Mesendoderm (in vitro differentiated cells): Measurements from ENCODE around the gene GTF3C1.

ENCODE experiments used
- DNase-seq: peaks from one replicate; pipeline ENCODE4 v3.0.0; 2013
- H2AK5ac ChIP-seq: 2 replicates; pipeline ENCODE4 v1.6.1; 2013; ENCODE audit warnings: low read length, inconsistent platforms
- H2BK120ac ChIP-seq: 2 replicates; pipeline ENCODE4 v1.6.1; 2013; ENCODE audit warnings: low read depth, mild to moderate bottlenecking, low read length, moderate library complexity, mixed read lengths
- H2BK15ac ChIP-seq: replicated peaks from 2 replicates; pipeline ENCODE4 v1.6.1; 2013; ENCODE audit warnings: low read depth, mild to moderate bottlenecking, moderate library complexity
- H2BK5ac ChIP-seq: 2 replicates; pipeline ENCODE4 v1.6.1; 2013; ENCODE audit warnings: low read length, inconsistent platforms
- H3K18ac ChIP-seq: 2 replicates; pipeline ENCODE4 v1.6.1; 2013; ENCODE audit warnings: mild to moderate bottlenecking, low read length, mixed read lengths
- H3K23ac ChIP-seq: one replicate; pipeline ENCODE4 v1.6.1; 2013; ENCODE audit warnings: low read length
- H3K27ac ChIP-seq: 2 replicates; pipeline ENCODE4 v1.5.1; 2013; ENCODE audit warnings: low read depth, mild to moderate bottlenecking, inconsistent platforms, low read length, moderate library complexity
- H3K27me3 ChIP-seq: 2 replicates; pipeline ENCODE4 v1.6.1; 2013; ENCODE audit warnings: low read length, control low read depth, mild to moderate bottlenecking, inconsistent platforms; ENCODE audit not compliant: insufficient read depth, poor library complexity
- H3K36me3 ChIP-seq: 2 replicates; pipeline ENCODE4 v1.6.1; 2013; ENCODE audit warnings: low read length, inconsistent platforms; ENCODE audit not compliant: control insufficient read depth, insufficient read depth
- H3K4ac ChIP-seq: one replicate; pipeline ENCODE4 v1.6.1; 2013; ENCODE audit warnings: low read depth, mild to moderate bottlenecking, low read length, moderate library complexity
- H3K4me1 ChIP-seq: 2 replicates; pipeline ENCODE4 v1.6.1; 2013; ENCODE audit warnings: low read depth, low read length, inconsistent platforms; ENCODE audit not compliant: control insufficient read depth
- H3K4me2 ChIP-seq: 2 replicates; pipeline ENCODE4 v1.6.1; 2013; ENCODE audit warnings: low read length
- H3K4me3 ChIP-seq: 2 replicates; pipeline ENCODE4 v1.5.1; 2013; ENCODE audit warnings: mild to moderate bottlenecking, low read length
- H3K56ac ChIP-seq: one replicate; pipeline ENCODE4 v1.6.1; 2013; ENCODE audit warnings: low read length
- H3K79me1 ChIP-seq: 2 replicates; pipeline ENCODE4 v1.6.1; 2013; ENCODE audit warnings: low read length, inconsistent platforms
- H3K79me2 ChIP-seq: 2 replicates; pipeline ENCODE4 v1.6.1; 2013; ENCODE audit warnings: mild to moderate bottlenecking, low read length; ENCODE audit not compliant: control insufficient read depth, insufficient read depth
- H3K9ac ChIP-seq: 2 replicates; pipeline ENCODE4 v1.6.1; 2013; ENCODE audit warnings: low read length, inconsistent platforms
- H4K5ac ChIP-seq: one replicate; pipeline ENCODE4 v1.6.1; 2013; ENCODE audit warnings: low read length
- H4K8ac ChIP-seq: one replicate; pipeline ENCODE4 v1.6.1; 2013; ENCODE audit warnings: low read depth, mild to moderate bottlenecking, control low read depth, low read length, moderate library complexity
- WGBS: extraction: QIAGEN DNeasy Blood & Tissue Kit; methylation state at CpG from one replicate; pipeline ENCODE4 v1.1.7; 2013; ENCODE audit warnings: low lambda C conversion rate, missing lambda C conversion rate; ENCODE audit not compliant: insufficient coverage; ENCODE audit errors: extremely low coverage; 5-methylcytosine and 5-hydroxymethylcytosine counted together

The GTF3C1 gene

GRCh38 chr16:27417047-27417671 lies 132.6 kb downstream of the GTF3C1 start:
- no peaks in the 10 kb centered on the region for H3K4me1 ChIP-seq

GRCh38 chr16:27414788-27415431 lies 134.8 kb downstream of the GTF3C1 start:
- Histone ChIP-seq H3K56ac (no peak overlapping the region), H3K4me1 (no peaks in the 10 kb centered on the region), H4K5ac (no peak overlapping the region), H3K4me2 (no peak overlapping the region), H4K8ac (no peak overlapping the region), H3K79me1 (no peaks in the 10 kb centered on the region), H3K36me3 (no peaks in the 10 kb centered on the region), H2BK5ac (no peak overlapping the region), H3K27ac (no peak overlapping the region), H3K9ac (no peak overlapping the region), H3K79me2 (no peaks in the 10 kb centered on the region), H3K4ac (no peak overlapping the region), H2BK120ac (no peak overlapping the region), H3K18ac (no peak overlapping the region), H2AK5ac (no peak overlapping the region), H3K4me3 (no peak overlapping the region), H3K27me3 (no peaks in the 10 kb centered on the region), H2BK15ac (no peak overlapping the region), H3K23ac (no peak overlapping the region)
- no CpG with 5 or more reads among the region's 6 CpGs for WGBS
- DNase-seq, result no peak

More at GRCh38 chr16:27417047-27417671, 132.6 kb downstream of the GTF3C1 start:
- H2BK5ac ChIP-seq, result no peak overlapping the region
- H3K27ac ChIP-seq, result no peak overlapping the region
- no peak overlapping the region for H3K4me2 ChIP-seq
- H3K56ac ChIP-seq, result no peak overlapping the region
- no peak overlapping the region for H3K18ac ChIP-seq
- H4K8ac ChIP-seq, result no peak overlapping the region
- H3K4ac ChIP-seq, result no peak overlapping the region
- WGBS, result no CpG with 5 or more reads among the region's 4 CpGs
- H3K23ac ChIP-seq, result no peak overlapping the region
- DNase-seq, result no peak
- H3K9ac ChIP-seq, result no peak overlapping the region
- no peaks in the 10 kb centered on the region for H3K79me1 ChIP-seq
- H3K79me2 ChIP-seq, result no peaks in the 10 kb centered on the region
- no peak overlapping the region for H4K5ac ChIP-seq
- no peaks in the 10 kb centered on the region for H3K36me3 ChIP-seq
- H3K27me3 ChIP-seq, result no peaks in the 10 kb centered on the region
- H2BK15ac ChIP-seq, result no peak overlapping the region
- H3K4me3 ChIP-seq, result no peak overlapping the region
- no peak overlapping the region for H2BK120ac ChIP-seq
- H2AK5ac ChIP-seq, result no peak overlapping the region

- Histone ChIP-seq H3K27me3 (no peaks in the 10 kb centered on the region), H3K79me1 (no peaks in the 10 kb centered on the region), H2BK15ac (no peak overlapping the region), H3K9ac (no peak overlapping the region), H3K4ac (no peak overlapping the region), H4K8ac (no peak overlapping the region), H4K5ac (no peak overlapping the region), H3K4me2 (no peak overlapping the region), H3K27ac (no peak overlapping the region), H3K56ac (no peak overlapping the region), H2BK120ac (no peak overlapping the region), H3K23ac (no peak overlapping the region), H2AK5ac (no peak overlapping the region), H3K18ac (no peak overlapping the region), H3K4me3 (no peak overlapping the region), H2BK5ac (no peak overlapping the region), H3K79me2 (no peaks in the 10 kb centered on the region), H3K4me1 (no peaks in the 10 kb centered on the region), H3K36me3 (no peaks in the 10 kb centered on the region)
- no peak for DNase-seq
- no CpG with 5 or more reads among the region's 2 CpGs for WGBS
Measured at GRCh38 chr16:27413956-27414355, 135.8 kb downstream of the GTF3C1 start.

- no peak overlapping the region for H3K4me2 ChIP-seq
- no peak overlapping the region for H4K8ac ChIP-seq
- H2AK5ac ChIP-seq, result no peak overlapping the region
- no peak overlapping the region for H2BK5ac ChIP-seq
- H4K5ac ChIP-seq, result no peak overlapping the region
- no peak overlapping the region for H3K56ac ChIP-seq
- H3K4me1 ChIP-seq, result no peaks in the 10 kb centered on the region
- no peak overlapping the region for H3K23ac ChIP-seq
- no peaks in the 10 kb centered on the region for H3K79me1 ChIP-seq
- no peak overlapping the region for H2BK15ac ChIP-seq
- no CpG with 5 or more reads among the region's 1 CpG for WGBS
- no peaks in the 10 kb centered on the region for H3K79me2 ChIP-seq
- no peak overlapping the region for H3K9ac ChIP-seq
- H3K18ac ChIP-seq, result no peak overlapping the region
- H2BK120ac ChIP-seq, result no peak overlapping the region
- no peak for DNase-seq
- H3K36me3 ChIP-seq, result no peaks in the 10 kb centered on the region
- no peak overlapping the region for H3K4ac ChIP-seq
- no peaks in the 10 kb centered on the region for H3K27me3 ChIP-seq
- no peak overlapping the region for H3K27ac ChIP-seq
- no peak overlapping the region for H3K4me3 ChIP-seq
Measured at GRCh38 chr16:27410761-27411160, 139.0 kb downstream of the GTF3C1 start.
